SU-DHL-6 (cell line): ENCODE results near the gene PRR5.

ENCODE experiments used
- CTCF ChIP-seq: fragments of 200-600 bp; sonication (generic); IDR thresholded peaks from one replicate; pipeline ENCODE4 v1.5.1; 2017; ENCODE audit warnings: antibody characterized with exemption, mild to moderate bottlenecking, low read length, moderate library complexity; ENCODE audit not compliant: insufficient read depth, poor library complexity, severe bottlenecking
- EZH2phosphoT487 ChIP-seq: fragments of 200-600 bp; sonication (generic), shearing (Covaris generic); conservative IDR thresholded peaks from 2 replicates; pipeline ENCODE4 v1.6.1; 2018; ENCODE audit warnings: mild to moderate bottlenecking, antibody characterized with exemption, low read length, moderate library complexity, mixed read lengths

GRCh38 chr22:44738347-44738715 is 36.3 kb downstream of the PRR5 start:
- TF ChIP-seq CTCF (no peak), EZH2phosphoT487 (no peak)
